ENCODE data around the gene GIMAP5.

Gene GIMAP5

GRCh38 chr7:150735596-150736358 is 1.4 kb upstream of the GIMAP5 start:
- no peak for DNase-seq (ENCODE audit: low read depth in 3 of 3)

- no peak for DNase-seq (ENCODE audit: low read depth in 3 of 3)
Measured at GRCh38 chr7:150736864-150737263, 354 bp upstream of the GIMAP5 start.

DNA sequence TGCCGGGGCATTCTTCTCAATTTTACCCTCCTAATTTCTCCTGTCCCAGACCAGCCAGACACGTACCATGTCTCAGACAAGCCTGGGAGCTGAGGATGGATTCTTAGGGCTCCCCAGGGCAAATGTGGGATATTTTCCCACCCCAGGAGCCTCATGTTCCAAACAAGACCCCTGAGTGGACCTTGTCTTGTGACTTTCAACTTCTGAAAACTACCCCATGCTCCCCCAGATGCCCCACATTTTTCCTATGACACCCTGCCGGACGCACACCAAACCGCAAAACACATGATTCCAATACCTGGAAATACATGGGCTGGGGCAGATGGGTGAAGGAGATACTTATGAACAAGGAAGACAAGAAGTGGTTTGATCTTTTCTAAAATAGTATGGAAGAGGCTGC is 874 bp downstream of the GIMAP5 start:
- no peak for DNase-seq (ENCODE audit: low read depth in 3 of 3)

GRCh38 chr7:150738591-150739001 is 1.4 kb downstream of the GIMAP5 start:
- DNase-seq (ENCODE audit: low read depth in 3 of 3) = no peak

DNA sequence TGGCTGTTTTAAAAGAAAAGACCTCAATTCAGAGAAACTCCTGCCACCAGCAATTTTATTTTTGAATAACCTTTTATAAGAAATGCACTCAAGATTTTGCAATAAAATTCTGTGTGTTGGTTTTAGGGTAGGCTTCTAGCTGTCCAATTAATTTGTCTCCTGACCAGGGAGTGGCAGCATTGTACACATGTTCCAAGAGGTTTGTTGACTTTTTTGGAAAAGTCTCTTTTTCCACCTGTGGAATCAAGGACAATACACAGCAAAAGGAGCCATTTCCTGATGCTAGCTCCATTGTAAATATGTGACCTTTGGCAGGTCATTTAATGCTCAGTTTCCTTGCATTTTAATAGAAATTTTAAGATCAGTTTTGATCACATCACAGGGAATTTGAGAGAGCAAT is 1.8 kb downstream of the GIMAP5 start:
- no peak for DNase-seq (ENCODE audit: low read depth in 3 of 3)

DNA sequence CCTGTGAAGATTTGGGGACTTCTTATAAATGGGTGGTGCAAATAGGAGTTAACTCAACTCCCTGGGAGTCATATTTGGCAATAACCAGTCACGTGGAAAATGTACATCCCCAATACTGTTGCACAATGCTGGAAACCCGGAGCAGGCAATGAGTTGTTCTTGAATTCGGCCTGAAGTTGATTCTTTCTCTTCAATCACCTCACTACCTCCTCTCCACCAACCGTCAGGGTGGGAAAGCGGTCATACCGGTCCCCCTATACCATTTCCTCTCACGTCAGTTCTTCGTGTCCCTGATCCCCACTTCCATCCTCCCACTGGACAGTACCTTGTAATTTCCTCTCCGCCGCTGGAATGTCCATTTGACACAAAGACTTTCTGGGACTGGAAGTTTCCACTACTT is 2.8 kb downstream of the GIMAP5 start:
- no peak for DNase-seq (ENCODE audit: low read depth in 3 of 3)

- DNase-seq (ENCODE audit: low read depth in 3 of 3) = no peak
Measured at GRCh38 chr7:150742286-150742968, 5.2 kb downstream of the GIMAP5 start.

GRCh38 chr7:150744041-150744656 is 6.9 kb downstream of the GIMAP5 start:
- DNase-seq (ENCODE audit: low read depth in 3 of 3) = no peak

- no peak for DNase-seq (ENCODE audit: low read depth in 3 of 3)
Measured at GRCh38 chr7:150745086-150745485, 7.9 kb downstream of the GIMAP5 start.

GRCh38 chr7:150745876-150746275 is 8.7 kb downstream of the GIMAP5 start:
- no peak for DNase-seq (ENCODE audit: low read depth in 3 of 3)

GRCh38 chr7:150746921-150747320 is 9.7 kb downstream of the GIMAP5 start:
- no peak for DNase-seq (ENCODE audit: low read depth in 3 of 3)

- no peak for DNase-seq (ENCODE audit: low read depth in 3 of 3)
Measured at GRCh38 chr7:150748376-150748775, 11.2 kb downstream of the GIMAP5 start.

- DNase-seq (ENCODE audit: low read depth in 3 of 3) = no peak
Measured at GRCh38 chr7:150751702-150752101, 14.5 kb downstream of the GIMAP5 start.

- DNase-seq (ENCODE audit: low read depth in 3 of 3) = no peak
Measured at GRCh38 chr7:150753239-150753638, 16.0 kb downstream of the GIMAP5 start.

- no peak for DNase-seq (ENCODE audit: low read depth in 3 of 3)
Measured at GRCh38 chr7:150753826-150754603, 16.8 kb downstream of the GIMAP5 start.

DNA sequence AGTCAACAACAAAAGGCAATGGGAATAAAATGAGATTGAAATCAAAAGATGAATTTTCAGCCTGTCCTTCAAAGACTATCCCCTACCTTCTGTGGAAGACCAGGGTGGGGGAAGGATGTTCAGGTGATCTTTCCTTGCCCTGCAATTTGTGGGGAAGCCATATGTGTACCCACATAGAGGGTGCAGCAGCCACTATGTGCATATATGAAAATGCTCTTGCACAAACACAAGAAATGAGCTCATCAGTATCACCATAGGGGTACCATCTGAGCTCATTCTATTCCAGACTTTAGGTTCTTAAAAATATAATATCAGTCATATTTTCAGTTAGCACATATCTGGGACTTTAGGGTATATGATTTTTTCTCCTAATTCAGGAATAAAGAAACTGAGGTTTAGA is 17.7 kb downstream of the GIMAP5 start:
- DNase-seq (ENCODE audit: low read depth in 3 of 3) = no peak

- peak in 1 of 3 donors; percentile 67 for DNase-seq (ENCODE audit: low read depth in 3 of 3)
Measured at GRCh38 chr7:150755473-150756099, 18.4 kb downstream of the GIMAP5 start.

- DNase-seq (ENCODE audit: low read depth in 3 of 3) = no peak
Measured at GRCh38 chr7:150756166-150756565, 18.9 kb downstream of the GIMAP5 start.

DNA sequence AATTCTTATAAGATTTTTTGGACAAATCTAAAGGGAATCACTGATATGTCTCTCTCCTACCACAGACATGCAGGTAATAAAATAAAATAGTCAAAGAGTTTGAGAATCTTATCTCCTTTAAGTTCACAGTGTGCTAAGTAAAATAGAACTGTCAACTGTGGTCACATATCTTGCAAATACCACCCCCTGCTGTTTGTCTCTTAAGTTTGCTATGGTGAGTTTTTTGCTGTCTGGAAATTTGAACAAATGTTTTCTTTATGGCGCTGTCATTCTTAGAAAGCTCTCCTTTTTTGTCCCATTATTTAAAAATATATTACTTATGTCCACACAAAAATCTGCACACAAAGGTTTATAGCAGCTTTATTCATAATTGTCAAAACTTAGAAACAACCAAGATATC is 19.6 kb downstream of the GIMAP5 start:
- no peak for DNase-seq (ENCODE audit: low read depth in 3 of 3)

GRCh38 chr7:150759479-150759878 is 22.3 kb downstream of the GIMAP5 start:
- no peak for DNase-seq (ENCODE audit: low read depth in 3 of 3)

GRCh38 chr7:150766334-150766709 is 29.1 kb downstream of the GIMAP5 start:
- DNase-seq (ENCODE audit: low read depth in 3 of 3) = no peak

GRCh38 chr7:150769768-150770167 is 32.5 kb downstream of the GIMAP5 start:
- no peak for DNase-seq (ENCODE audit: low read depth in 3 of 3)

All from stimulated activated CD4-positive, alpha-beta T cell treated with anti-CD3 and anti-CD28 coated beads, TNF-alpha, amount 100 ng/mL, for 48 hours (primary cell).